A549 (cell line): Measurements from ENCODE around the gene RIPPLY1. TPM values are rescaled to one million over a fixed set of nuclear protein-coding genes. Genes with fewer than 3 reads are reported as not detected.

Experiments
- ATAC-seq, 2 experiments: fragments of 200-7000 bp in 1 of 2; fragments of >200 bp in 1 of 2; cut with Nextera tagmentation in 1 of 2; cut with Tn5 transposase in 1 of 2; 3 replicates each; pipeline versions ENCODE4 v1.8.0 to v1.9.1; 2018 to 2020; ENCODE audit warnings: mild to moderate bottlenecking in 1 of 2, moderate library complexity in 1 of 2
- CTCF ChIA-PET: fragments of 300-600 bp; sonication (Branson Sonifier 250); formaldehyde crosslinking; extraction: SDS; loops from one replicate; lab custom pipeline; 2021; ENCODE audit warnings: antibody characterized with exemption, inconsistent platforms; lab: Yijun Ruan, JAX
- POLR2A ChIA-PET: fragments of 350-600 bp; formaldehyde crosslinking; extraction: SDS; loops from one replicate; lab custom pipeline; 2021; ENCODE audit warnings: antibody characterized with exemption, inconsistent platforms; lab: Yijun Ruan, JAX
- DNase-seq, 2 experiments: peaks; one replicate each; pipeline versions ENCODE4 v3.0.0 to v3.0.0-alpha.2; 2011 to 2016; ENCODE audit warnings: low read depth in 1 of 2, low spot score in 1 of 2
- FAIRE-seq: peaks from 2 replicates; lab custom pipeline; 2011; peaks lifted over from hg19 to GRCh38; lab: Jason Lieb, UNC
- H3K27ac ChIP-seq, 2 experiments: fragments of >200 bp; sonication (Bioruptor Twin); formaldehyde crosslinking; 3 replicates each; pipeline ENCODE4 v1.5.1; 2016 to 2017
- H3K4me1 ChIP-seq: fragments of >200 bp; sonication (Bioruptor Twin); formaldehyde crosslinking; 3 replicates; pipeline ENCODE4 v1.6.1; 2016
- H3K4me2 ChIP-seq: fragments of >200 bp; sonication (Bioruptor Twin); formaldehyde crosslinking; 3 replicates; pipeline ENCODE4 v1.6.1; 2016
- H3K4me3 ChIP-seq: fragments of >200 bp; sonication (Bioruptor Twin); formaldehyde crosslinking; 3 replicates; pipeline ENCODE4 v1.5.1; 2016
- H3K9me3 ChIP-seq: fragments of >200 bp; sonication (Bioruptor Twin); formaldehyde crosslinking; 3 replicates; pipeline ENCODE4 v1.6.1; 2016
- BCL3 ChIP-seq: fragments of >200 bp; sonication (Bioruptor Twin); formaldehyde crosslinking; IDR thresholded peaks from 3 replicates; pipeline ENCODE4 v1.6.1; 2016
- CEBPB ChIP-seq, 2 experiments: fragments of >200 bp in 1 of 2; sonication (Bioruptor Twin) in 1 of 2; formaldehyde crosslinking in 1 of 2; IDR thresholded peaks; 2 replicates each; pipeline ENCODE4 v1.6.1; 2012 to 2016
- EP300 ChIP-seq, 2 experiments: fragments of >200 bp; sonication (Bioruptor Twin); formaldehyde crosslinking; IDR thresholded peaks; 2 replicates in 1 of 2; 3 replicates in 1 of 2; pipeline ENCODE4 v1.6.1; 2016 to 2017
- FOSL2 ChIP-seq, 2 experiments: fragments of 450-650 bp in 1 of 2; fragments of >200 bp in 1 of 2; sonication (Bioruptor Twin) in 1 of 2; formaldehyde crosslinking; IDR thresholded peaks; 2 replicates each; pipeline versions ENCODE4 v1.5.0 to v1.6.1; 2016 to 2020; ENCODE audit warnings: mild to moderate bottlenecking in 1 of 2, moderate library complexity in 1 of 2
- FOXS1 ChIP-seq: fragments of 250-450 bp; sonication (Bioruptor Pico); IDR thresholded peaks from 2 replicates; pipeline ENCODE4 v1.5.0; 2020; ENCODE audit warnings: mild to moderate bottlenecking, moderate library complexity
- GATA3 ChIP-seq: IDR thresholded peaks from 2 replicates; pipeline ENCODE4 v1.6.1; 2012; ENCODE audit warnings: borderline replicate concordance
- HOXB5 ChIP-seq: fragments of 250-450 bp; sonication (Bioruptor Pico); IDR thresholded peaks from 2 replicates; pipeline ENCODE4 v1.5.0; 2020; ENCODE audit warnings: mild to moderate bottlenecking, moderate library complexity
- JUN ChIP-seq, 2 experiments: fragments of >200 bp; sonication (Bioruptor Twin); formaldehyde crosslinking; IDR thresholded peaks; 2 replicates in 1 of 2; 3 replicates in 1 of 2; pipeline ENCODE4 v1.6.1; 2016 to 2017
- JUNB ChIP-seq: fragments of >200 bp; sonication (Bioruptor Twin); formaldehyde crosslinking; IDR thresholded peaks from 2 replicates; pipeline ENCODE4 v1.6.1; 2016
- KDM5A ChIP-seq: fragments of 200-600 bp; sonication (generic); IDR thresholded peaks from 2 replicates; pipeline ENCODE4 v1.6.1; 2016; ENCODE audit warnings: antibody characterized with exemption, mild to moderate bottlenecking
- MAFK ChIP-seq: fragments of 450-650 bp; IDR thresholded peaks from 2 replicates; pipeline ENCODE4 v1.6.1; 2014; ENCODE audit not compliant: partially characterized antibody
- MYC ChIP-seq: IDR thresholded peaks from 2 replicates; pipeline ENCODE4 v1.6.1; 2012; ENCODE audit warnings: mild to moderate bottlenecking, inconsistent platforms, low read length, improper control_type of control experiment, borderline replicate concordance
- NFE2L2 ChIP-seq: fragments of 150-350 bp; conservative IDR thresholded peaks from 2 replicates; pipeline ENCODE4 v1.6.1; 2014; ENCODE audit warnings: low read length
- PBX3 ChIP-seq: IDR thresholded peaks from 2 replicates; pipeline ENCODE4 v1.6.1; 2012
- PHF8 ChIP-seq: fragments of 200-600 bp; sonication (generic); IDR thresholded peaks from 2 replicates; pipeline ENCODE4 v1.6.1; 2016; ENCODE audit warnings: low read depth, mild to moderate bottlenecking, antibody characterized with exemption, moderate library complexity, borderline replicate concordance
- RAD21 ChIP-seq, 2 experiments: fragments of >200 bp in 1 of 2; sonication (Bioruptor Twin) in 1 of 2; formaldehyde crosslinking in 1 of 2; IDR thresholded peaks in 1 of 2; conservative IDR thresholded peaks in 1 of 2; 2 replicates in 1 of 2; 3 replicates in 1 of 2; pipeline ENCODE4 v1.6.1; 2012 to 2018; ENCODE audit warnings: inconsistent platforms in 1 of 2
- RFX5 ChIP-seq: fragments of 450-650 bp; IDR thresholded peaks from 2 replicates; pipeline ENCODE4 v1.7.1; 2014; ENCODE audit warnings: antibody characterized with exemption, mild to moderate bottlenecking, moderate library complexity
- SMC3 ChIP-seq: fragments of >200 bp; sonication (Bioruptor Twin); formaldehyde crosslinking; IDR thresholded peaks from 3 replicates; pipeline ENCODE4 v1.6.1; 2018; ENCODE audit warnings: inconsistent platforms
- ZNF302 ChIP-seq: fragments of 250-450 bp; sonication (Bioruptor Pico); IDR thresholded peaks from 2 replicates; pipeline ENCODE4 v1.9.0; 2021; ENCODE audit warnings: inconsistent platforms, mild to moderate bottlenecking, moderate library complexity
- WGBS: methylation state at CpG from one replicate; pipeline ENCODE4 v1.1.6; 2017; ENCODE audit errors: missing lambda C conversion rate; 5-methylcytosine and 5-hydroxymethylcytosine counted together
- polyA plus RNA-seq, 4 experiments: library from polyadenylated mRNA; depleted of rRNA in 3 of 4; stranded (reverse); fragments of >200 nt; fragmentation: RNase III in 1 of 4; extraction: RNeasy Plus Mini Kit Qiagen cat#74134 plus additional on column Dnase treatment in 1 of 4; gene quantifications; 2 replicates in 3 of 4; 3 replicates in 1 of 4; pipeline ENCODE4 v1.2.3, GENCODE V29; 2011 to 2017
- TF ChIP-seq, protein P1 (sequence below): fragments of >200 bp; sonication (Bioruptor Twin); formaldehyde crosslinking; IDR thresholded peaks from 3 replicates; pipeline ENCODE4 v1.5.1; 2016

The RIPPLY1 gene
- polyA plus RNA-seq, 2 of the 4 experiments (the other 2 are of a cell fraction) = 0.14 to 0.17 TPM

- peak in 1 of 2 experiments; percentile 29; a peak in 1 of 5 replicates for TF ChIP-seq EP300 (IDR thresholded peaks at IDR 0.05)
- TF ChIP-seq FOXS1 (CRISPR knock-in tag) = no peak
- no peak for FAIRE-seq
Measured at GRCh38 chrX:106919932-106920452, 16.9 kb upstream of the RIPPLY1 start, which contains the start of gene CLDN2. TSS of gene CLDN2 (plus strand) at chrX:106920402. CDS start at chrX:106928229, 7,827 bp downstream.

GRCh38 chrX:106917830-106918500 lies 14.8 kb upstream of the RIPPLY1 start:
- H3K4me3 ChIP-seq = no peak overlapping the region
- 24% methylated on average over 5 of the region's 6 CpGs for WGBS
- ChIA-PET POLR2A (interaction anchor here (1.4 to 2.0 kb wide), 2 partner anchors 15 to 18 kb away, joined by 3 to 11 read pairs; no protein-coding TSS in a partner anchor), CTCF (interaction anchor here (1.3 to 1.9 kb wide), 4 partner anchors 14 to 36 kb away, joined by 3 to 7 read pairs (median 4); no protein-coding TSS in a partner anchor)
- FAIRE-seq (peak; percentile 100), DNase-seq (peak; percentile 60 to 84), ATAC-seq (peak; percentile 80 to 87)
- TF ChIP-seq, protein P1, sequence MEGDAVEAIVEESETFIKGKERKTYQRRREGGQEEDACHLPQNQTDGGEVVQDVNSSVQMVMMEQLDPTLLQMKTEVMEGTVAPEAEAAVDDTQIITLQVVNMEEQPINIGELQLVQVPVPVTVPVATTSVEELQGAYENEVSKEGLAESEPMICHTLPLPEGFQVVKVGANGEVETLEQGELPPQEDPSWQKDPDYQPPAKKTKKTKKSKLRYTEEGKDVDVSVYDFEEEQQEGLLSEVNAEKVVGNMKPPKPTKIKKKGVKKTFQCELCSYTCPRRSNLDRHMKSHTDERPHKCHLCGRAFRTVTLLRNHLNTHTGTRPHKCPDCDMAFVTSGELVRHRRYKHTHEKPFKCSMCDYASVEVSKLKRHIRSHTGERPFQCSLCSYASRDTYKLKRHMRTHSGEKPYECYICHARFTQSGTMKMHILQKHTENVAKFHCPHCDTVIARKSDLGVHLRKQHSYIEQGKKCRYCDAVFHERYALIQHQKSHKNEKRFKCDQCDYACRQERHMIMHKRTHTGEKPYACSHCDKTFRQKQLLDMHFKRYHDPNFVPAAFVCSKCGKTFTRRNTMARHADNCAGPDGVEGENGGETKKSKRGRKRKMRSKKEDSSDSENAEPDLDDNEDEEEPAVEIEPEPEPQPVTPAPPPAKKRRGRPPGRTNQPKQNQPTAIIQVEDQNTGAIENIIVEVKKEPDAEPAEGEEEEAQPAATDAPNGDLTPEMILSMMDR = no peak
- TF ChIP-seq KDM5A (no peak), BCL3 (no peak), SMC3 (peak; percentile 35; the same call in 2 of the 3 replicates), HOXB5 (CRISPR knock-in tag) (no peak), RFX5 (no peak), RAD21 (conservative IDR thresholded peaks at IDR 0.05 in 1 of 2, IDR thresholded peaks at IDR 0.05 in 1 of 2) (peak in 1 of 2 experiments; percentile 35; a peak in 2 of 5 replicates), CEBPB (IDR thresholded peaks at IDR 0.05) (peak; percentile 12 to 35; a peak in 1 of 4 replicates), PBX3 (no peak), ZNF302 (CRISPR knock-in tag) (no peak), MAFK (peak; percentile 73), JUN (IDR thresholded peaks at IDR 0.05) (peak; percentile 43 to 86; a peak in 4 of 5 replicates), EP300 (IDR thresholded peaks at IDR 0.05) (peak; percentile 90 to 94), MYC (no peak), FOSL2 (IDR thresholded peaks at IDR 0.05) (peak; percentile 42; the same call in 1 of the 2 replicates), FOSL2 (CRISPR knock-in tag; IDR thresholded peaks at IDR 0.05) (0 out of 2 replicates have a peak, but pooled peaks have one; percentile 29), NFE2L2 (no peak), GATA3 (peak; percentile 77), PHF8 (no peak), JUNB (peak; percentile 75)
- peak overlapping the region; percentile 92 for H3K27ac ChIP-seq
- H3K4me2 ChIP-seq = peak overlapping the region; percentile 65
- no peaks in the 10 kb centered on the region for H3K9me3 ChIP-seq
- H3K4me1 ChIP-seq = peaks cover 70% of the 10 kb centered on the region

More at GRCh38 chrX:106919932-106920452, 16.9 kb upstream of the RIPPLY1 start, which contains the start of gene CLDN2:
- peaks cover 66% of the 10 kb centered on the region for H3K4me1 ChIP-seq
- 65% methylated on average over 2 of the region's 2 CpGs for WGBS
- no peaks in the 10 kb centered on the region for H3K9me3 ChIP-seq
- ATAC-seq (peak in 1 of 2 experiments; percentile 32; a peak in 1 of 6 replicates), DNase-seq (no peak)
- POLR2A ChIA-PET = no interaction called here
- peak within 1 kb of the TSS; percentile 92 for H3K27ac ChIP-seq
- peak within 1 kb of the TSS; percentile 4; the same call in 1 of the 3 replicates for H3K4me2 ChIP-seq
- H3K4me3 ChIP-seq = no peak within 1 kb of the TSS
- CTCF ChIA-PET = interaction anchor here (0.6 to 1.5 kb wide), 6 partner anchors 13 to 79 kb away, joined by 3 to 7 read pairs (median 4); no protein-coding TSS in a partner anchor
